Panc1 (cell line): Measurements from ENCODE around the gene KCNQ1OT1. TPM values are rescaled to one million over a fixed set of nuclear protein-coding genes. Genes with fewer than 3 reads are reported as not detected.

Source experiments
- ATAC-seq: fragments of 200-7000 bp; cut with Tn5 transposase; 2 replicates; pipeline ENCODE4 v1.9.1; 2020; ENCODE audit warnings: mild to moderate bottlenecking, moderate library complexity
- BruUV-seq: library from RNA; stranded (reverse); fragments of 400-500 nt; replicated peaks from 2 replicates; lab custom pipeline; 2021; lab: Mats Ljungman, UMichigan
- CTCF ChIA-PET: fragments of 300-600 bp; sonication (Branson Sonifier 250); formaldehyde crosslinking; loops from one replicate; lab custom pipeline; 2022; ENCODE audit warnings: antibody characterized with exemption; lab: Charles Lee
- POLR2A ChIA-PET: fragments of 300-600 bp; sonication (Branson Sonifier 250); formaldehyde crosslinking; loops from one replicate; lab custom pipeline; 2022; ENCODE audit warnings: antibody characterized with exemption; lab: Charles Lee
- DNase-seq: peaks from one replicate; pipeline ENCODE4 v3.0.0-alpha.2; 2010; ENCODE audit warnings: low read depth, low spot score
- H3K27ac ChIP-seq: 2 replicates; pipeline ENCODE4 v1.5.1; 2011; ENCODE audit warnings: mild to moderate bottlenecking, low read length, inconsistent platforms
- H3K27me3 ChIP-seq: fragments of 200-500 bp; sonication (Bioruptor generic); 2 replicates; pipeline ENCODE4 v1.6.0; 2014; ENCODE audit warnings: low read length, inconsistent platforms; ENCODE audit not compliant: control insufficient read depth, insufficient read depth
- H3K36me3 ChIP-seq: fragments of 200-500 bp; sonication (Bioruptor generic); 2 replicates; pipeline ENCODE4 v1.5.1; 2014; ENCODE audit warnings: inconsistent platforms, mild to moderate bottlenecking, low read length, moderate library complexity; ENCODE audit not compliant: control insufficient read depth, insufficient read depth
- H3K4me1 ChIP-seq: 2 replicates; pipeline ENCODE4 v1.5.1; 2011; ENCODE audit warnings: inconsistent platforms, mild to moderate bottlenecking, low read length, moderate library complexity; ENCODE audit not compliant: control insufficient read depth, insufficient read depth
- H3K4me3 ChIP-seq, 2 experiments: 2 replicates each; pipeline ENCODE4 v1.5.1; 2011 to 2012; ENCODE audit warnings: low read depth in 2 of 2, low read length in 2 of 2, mild to moderate bottlenecking in 2 of 2, inconsistent platforms in 1 of 2, moderate library complexity in 1 of 2
- H3K9me3 ChIP-seq: fragments of 200-500 bp; sonication (Bioruptor generic); 2 replicates; pipeline ENCODE4 v1.5.1; 2014; ENCODE audit warnings: low read depth, mild to moderate bottlenecking, inconsistent platforms, low read length, moderate library complexity; ENCODE audit not compliant: control insufficient read depth, insufficient read depth
- CTCF ChIP-seq: fragments of 450-650 bp; IDR thresholded peaks from 2 replicates; pipeline ENCODE4 v1.5.1; 2017; ENCODE audit warnings: mild to moderate bottlenecking
- POLR2AphosphoS5 ChIP-seq: IDR thresholded peaks from 2 replicates; pipeline ENCODE4 v1.6.1; 2012; ENCODE audit warnings: mild to moderate bottlenecking, low read depth, low read length, moderate library complexity
- REST ChIP-seq, 2 experiments: IDR thresholded peaks; 2 replicates each; pipeline ENCODE4 v1.6.1; 2011 to 2012; ENCODE audit warnings: low read depth in 2 of 2, control low read depth in 1 of 2, low read length in 1 of 2, mild to moderate bottlenecking in 1 of 2, moderate library complexity in 1 of 2; ENCODE audit not compliant: insufficient read depth in 1 of 2
- SIN3A ChIP-seq: IDR thresholded peaks from 2 replicates; pipeline ENCODE4 v1.6.1; 2012; ENCODE audit warnings: low read depth, mild to moderate bottlenecking, low read length, moderate library complexity, borderline replicate concordance; ENCODE audit not compliant: insufficient read depth
- TCF7L2 ChIP-seq: IDR thresholded peaks from 2 replicates; pipeline ENCODE4 v1.6.1; 2011; ENCODE audit warnings: mild to moderate bottlenecking, low read depth, low read length, inconsistent platforms
- in situ Hi-C: cut with HindIII; loops from 2 replicates; pipeline ENCODE4 v1.10.0; 2016; ENCODE audit warnings: low sequenced_read_pairs, low pct_unique_long_range_greater_than_20kb
- intact Hi-C: fragments of 100-400 bp; cut with micrococcal nuclease; formaldehyde crosslinking; loops from one replicate; pipeline ENCODE4 v1.10.0; 2022; ENCODE audit not compliant: unreplicated experiment
- total RNA-seq: library from RNA; stranded (reverse); gene quantifications from one replicate; pipeline ENCODE4 v1.2.1, GENCODE V29; 2021; ENCODE audit not compliant: unreplicated experiment

KCNQ1OT1 gene
- total RNA-seq, 1 experiment from 2014 or later, result 1.3 TPM

- in situ Hi-C loops (no loop called here), intact Hi-C loops (no loop called here)
- ChIA-PET POLR2A (no interaction called here), CTCF (interaction anchor here (0.6 kb wide), 1 partner anchor 132 kb away, joined by 4 read pairs; no protein-coding TSS in a partner anchor)
- Histone ChIP-seq H3K4me3 (no peak overlapping the region), H3K9me3 (peaks cover 15% of the 10 kb centered on the region; the same call in 1 of the 2 replicates), H3K4me1 (no peaks in the 10 kb centered on the region), H3K27me3 (no peaks in the 10 kb centered on the region), H3K27ac (no peak overlapping the region), H3K36me3 (no peaks in the 10 kb centered on the region)
- no peak for TF ChIP-seq CTCF
- TF ChIP-seq SIN3A, result no peak
- TF ChIP-seq TCF7L2, result no peak
- TF ChIP-seq POLR2AphosphoS5, result no peak
- TF ChIP-seq REST (IDR thresholded peaks at IDR 0.05; ENCODE audit: insufficient read depth in 1 of 2, low read depth in 2 of 2, low read length in 1 of 2), result no peak
- no peak for ATAC-seq
- no peak for DNase-seq
- no TSS peak for BruUV-seq
Measured at GRCh38 chr11:2664791-2665525, 34.8 kb downstream of the KCNQ1OT1 start.

GRCh38 chr11:2664376-2664775 lies 35.4 kb downstream of the KCNQ1OT1 start:
- Histone ChIP-seq H3K4me1 (no peaks in the 10 kb centered on the region), H3K4me3 (no peak overlapping the region), H3K27ac (no peak overlapping the region), H3K27me3 (no peaks in the 10 kb centered on the region), H3K36me3 (no peaks in the 10 kb centered on the region), H3K9me3 (peaks cover 20% of the 10 kb centered on the region; the same call in 1 of the 2 replicates)
- TF ChIP-seq TCF7L2, result no peak
- no peak for TF ChIP-seq CTCF
- no peak for TF ChIP-seq POLR2AphosphoS5
- no peak for TF ChIP-seq REST (IDR thresholded peaks at IDR 0.05; ENCODE audit: insufficient read depth in 1 of 2, low read depth in 2 of 2, low read length in 1 of 2)
- no peak for TF ChIP-seq SIN3A
- in situ Hi-C loops, result no loop called here
- no TSS peak for BruUV-seq
- intact Hi-C loops, result no loop called here
- DNase-seq (no peak), ATAC-seq (no peak)
- CTCF ChIA-PET, result interaction anchor here (0.6 kb wide), 1 partner anchor 132 kb away, joined by 4 read pairs; no protein-coding TSS in a partner anchor
- POLR2A ChIA-PET, result no interaction called here
